CD4-positive, alpha-beta T cell treated with Interleukin-4 for 4 hours (primary cell): ENCODE data around the gene SLX1A.
A peak's percentile ranks its signal among the peaks of the same experiment; 100 is the strongest.
"Not testable (repeated sequence)": the region's sequence is repeated elsewhere in the genome, so short reads cannot be mapped to it uniquely, and the experiment has no call there.

Source experiments
- DNase-seq: peaks from one replicate; pipeline ENCODE4 v3.0.0-alpha.2; 2020

Gene SLX1A

DNA sequence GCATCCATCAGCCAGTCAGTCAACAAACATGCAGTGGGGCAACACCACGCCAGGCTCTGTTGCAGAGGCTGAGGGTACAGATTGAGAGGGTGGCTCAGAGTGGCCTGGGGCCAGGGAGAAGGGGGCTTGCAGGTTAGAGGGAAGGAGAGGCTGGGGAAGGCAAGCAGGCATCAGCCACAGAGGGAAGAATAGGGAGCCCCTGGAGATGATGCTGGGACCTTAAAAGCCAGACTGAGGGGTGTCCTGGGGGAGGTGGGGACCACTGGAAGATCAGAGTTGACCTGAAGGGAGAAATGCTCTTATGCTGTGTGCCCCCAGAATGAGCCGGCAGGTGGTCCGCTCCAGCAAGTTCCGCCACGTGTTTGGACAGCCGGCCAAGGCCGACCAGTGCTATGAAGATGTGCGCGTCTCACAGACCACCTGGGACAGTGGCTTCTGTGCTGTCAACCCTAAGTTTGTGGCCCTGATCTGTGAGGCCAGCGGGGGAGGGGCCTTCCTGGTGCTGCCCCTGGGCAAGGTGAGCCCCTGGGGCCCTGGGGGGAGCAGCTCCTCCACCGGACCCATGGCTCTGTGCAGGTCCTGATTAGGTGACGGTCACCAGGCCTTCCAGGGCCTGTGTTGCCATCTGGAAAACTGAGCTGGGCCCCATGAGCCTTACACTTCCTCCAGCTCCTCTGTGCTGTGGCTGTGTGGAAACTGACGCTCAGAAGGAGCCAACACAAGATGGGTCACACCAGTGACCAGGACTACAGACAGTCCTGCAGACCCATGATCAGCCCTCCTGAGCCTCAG, 8.6 kb upstream of the SLX1A start:
- DNase-seq: peak; percentile 19

DNA sequence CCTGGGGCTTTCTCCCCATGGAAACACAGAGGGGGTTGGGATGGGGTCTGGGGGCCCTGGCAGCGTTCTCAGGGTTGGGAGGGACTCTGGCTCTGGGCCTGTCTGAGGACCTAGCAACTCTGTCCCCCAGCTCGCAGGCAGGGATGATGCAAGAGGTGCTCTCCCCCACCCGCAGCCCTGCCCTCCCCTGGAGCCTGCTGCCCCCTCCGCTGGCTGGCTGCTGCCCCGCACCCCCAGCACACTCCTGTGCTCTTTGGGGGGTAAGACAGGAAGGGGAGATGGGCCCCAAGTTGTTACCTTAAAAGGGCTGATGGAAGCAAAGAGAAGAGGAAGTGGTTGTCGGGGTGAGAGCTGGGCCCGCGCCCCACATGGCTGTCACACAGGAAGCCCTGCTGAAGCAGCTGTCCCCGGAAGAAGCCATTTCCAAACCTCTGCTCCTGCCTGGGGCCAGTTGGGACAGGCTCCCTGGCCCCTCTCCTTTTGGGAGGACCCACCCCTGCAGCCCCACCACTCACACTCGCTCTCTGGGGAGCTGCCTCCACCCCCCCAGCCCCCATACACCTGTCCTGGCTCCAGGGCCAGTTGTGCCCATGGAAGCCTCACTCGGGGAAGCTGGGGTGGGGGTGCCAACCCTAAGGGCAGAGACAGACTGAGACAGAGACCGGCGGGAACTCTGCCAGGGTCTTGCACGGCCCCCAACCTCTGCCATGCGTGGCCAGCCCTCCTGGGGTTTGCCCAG, 7.8 kb upstream of the SLX1A start:
- DNase-seq: peak; percentile 92

DNA sequence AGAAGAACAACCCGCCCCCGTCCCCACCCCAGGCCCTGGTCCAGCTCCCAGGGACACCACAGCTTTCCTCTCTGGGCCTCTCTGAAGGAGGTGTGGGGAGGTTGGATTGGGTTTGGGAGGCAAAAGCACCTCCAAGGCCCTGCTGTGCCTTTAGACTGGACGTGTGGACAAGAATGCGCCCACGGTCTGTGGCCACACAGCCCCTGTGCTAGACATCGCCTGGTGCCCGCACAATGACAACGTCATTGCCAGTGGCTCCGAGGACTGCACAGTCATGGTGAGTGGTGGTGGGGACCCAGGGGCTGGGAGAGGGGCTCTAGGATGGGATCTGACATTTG, 7.3 kb upstream of the SLX1A start:
- DNase-seq: no peak

DNA sequence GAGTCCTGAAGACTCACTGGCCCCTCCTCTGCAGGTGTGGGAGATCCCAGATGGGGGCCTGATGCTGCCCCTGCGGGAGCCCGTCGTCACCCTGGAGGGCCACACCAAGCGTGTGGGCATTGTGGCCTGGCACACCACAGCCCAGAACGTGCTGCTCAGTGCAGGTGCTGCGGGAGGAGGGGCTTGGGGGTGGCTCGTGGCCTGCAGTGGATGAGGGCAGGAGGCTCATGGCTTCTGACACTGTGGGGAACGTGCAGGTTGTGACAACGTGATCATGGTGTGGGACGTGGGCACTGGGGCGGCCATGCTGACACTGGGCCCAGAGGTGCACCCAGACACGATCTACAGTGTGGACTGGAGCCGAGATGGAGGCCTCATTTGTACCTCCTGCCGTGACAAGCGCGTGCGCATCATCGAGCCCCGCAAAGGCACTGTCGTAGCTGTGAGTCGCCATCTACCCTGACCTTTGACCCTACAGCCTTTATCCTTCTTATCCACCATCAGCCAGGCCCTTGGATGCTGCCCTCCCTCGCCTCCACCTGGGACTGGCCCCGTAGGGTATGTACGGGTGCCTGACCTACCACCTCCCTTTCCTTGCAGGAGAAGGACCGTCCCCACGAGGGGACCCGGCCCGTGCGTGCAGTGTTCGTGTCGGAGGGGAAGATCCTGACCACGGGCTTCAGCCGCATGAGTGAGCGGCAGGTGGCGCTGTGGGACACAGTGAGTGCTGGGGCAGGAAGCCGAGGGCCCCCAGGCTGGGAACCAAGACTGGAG, 6.7 kb upstream of the SLX1A start:
- DNase-seq: peak; percentile 81

DNA sequence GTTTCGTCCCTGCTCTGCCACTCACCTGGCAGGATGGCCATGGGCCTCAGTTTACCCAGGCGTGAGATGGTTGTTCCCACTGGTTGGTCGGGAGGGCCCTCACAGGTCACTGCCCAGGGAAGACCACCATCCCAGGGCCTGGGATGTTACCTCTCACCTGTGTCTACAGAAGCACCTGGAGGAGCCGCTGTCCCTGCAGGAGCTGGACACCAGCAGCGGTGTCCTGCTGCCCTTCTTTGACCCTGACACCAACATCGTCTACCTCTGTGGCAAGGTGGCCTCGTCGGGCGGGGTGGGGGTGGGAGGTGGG, 6.2 kb upstream of the SLX1A start:
- no peak for DNase-seq

DNA sequence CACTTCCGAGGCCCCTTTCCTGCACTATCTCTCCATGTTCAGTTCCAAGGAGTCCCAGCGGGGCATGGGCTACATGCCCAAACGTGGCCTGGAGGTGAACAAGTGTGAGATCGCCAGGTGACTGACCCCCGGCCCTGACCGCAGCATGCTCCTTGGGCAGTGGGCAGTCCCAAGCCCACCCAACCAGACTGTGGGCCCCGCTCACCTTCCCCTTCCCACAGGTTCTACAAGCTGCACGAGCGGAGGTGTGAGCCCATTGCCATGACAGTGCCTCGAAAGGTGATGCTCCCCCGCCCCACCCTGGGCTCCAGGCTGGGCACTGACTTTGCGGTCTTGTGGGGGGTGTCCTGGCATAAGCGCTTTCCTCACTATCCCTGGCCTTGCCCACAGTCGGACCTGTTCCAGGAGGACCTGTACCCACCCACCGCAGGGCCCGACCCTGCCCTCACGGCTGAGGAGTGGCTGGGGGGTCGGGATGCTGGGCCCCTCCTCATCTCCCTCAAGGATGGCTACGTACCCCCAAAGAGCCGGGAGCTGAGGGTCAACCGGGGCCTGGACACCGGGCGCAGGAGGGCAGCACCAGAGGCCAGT, 5.6 kb upstream of the SLX1A start:
- DNase-seq: no peak

DNA sequence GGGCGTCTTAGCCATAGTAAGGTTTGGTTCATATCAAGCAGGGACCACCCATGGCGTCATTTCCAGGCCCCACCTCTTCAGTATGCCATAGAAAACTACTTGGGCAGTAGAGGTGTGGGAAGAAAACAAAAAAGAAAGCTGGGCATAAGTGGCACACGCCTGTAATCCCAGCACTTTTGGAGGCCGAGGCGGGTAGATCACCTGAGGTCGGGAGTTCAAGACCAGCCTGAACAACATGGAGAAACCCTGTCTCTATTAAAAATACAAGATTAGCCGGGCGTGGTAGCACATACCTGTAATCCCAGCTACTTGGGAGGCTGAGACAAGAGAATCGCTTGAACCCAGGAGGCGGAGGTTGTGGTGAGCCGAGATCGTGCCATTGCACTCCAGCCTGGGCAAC, 2.5 kb upstream of the SLX1A start:
- DNase-seq: not testable (repeated sequence)

DNA sequence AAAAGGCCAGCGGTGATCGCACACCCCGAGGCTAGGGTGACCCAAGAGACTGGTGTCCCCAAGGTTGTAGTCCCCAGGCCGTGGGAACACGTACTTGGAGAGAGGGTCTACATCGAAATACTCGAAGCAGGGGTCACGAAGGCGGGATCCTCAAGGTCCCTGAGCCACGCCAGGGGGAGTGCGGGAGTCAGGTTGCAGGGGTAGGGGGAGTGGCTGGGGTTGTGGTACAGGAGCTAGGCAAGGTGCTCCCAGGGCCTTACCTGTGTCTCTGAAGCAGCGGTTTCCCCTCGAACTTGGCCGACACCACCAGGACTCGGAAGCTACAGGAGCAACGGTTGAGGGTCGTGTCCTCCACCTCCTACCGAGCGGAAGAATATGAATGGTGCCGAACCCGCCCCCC, 577 bp upstream of the SLX1A start:
- not testable (repeated sequence) for DNase-seq

DNA sequence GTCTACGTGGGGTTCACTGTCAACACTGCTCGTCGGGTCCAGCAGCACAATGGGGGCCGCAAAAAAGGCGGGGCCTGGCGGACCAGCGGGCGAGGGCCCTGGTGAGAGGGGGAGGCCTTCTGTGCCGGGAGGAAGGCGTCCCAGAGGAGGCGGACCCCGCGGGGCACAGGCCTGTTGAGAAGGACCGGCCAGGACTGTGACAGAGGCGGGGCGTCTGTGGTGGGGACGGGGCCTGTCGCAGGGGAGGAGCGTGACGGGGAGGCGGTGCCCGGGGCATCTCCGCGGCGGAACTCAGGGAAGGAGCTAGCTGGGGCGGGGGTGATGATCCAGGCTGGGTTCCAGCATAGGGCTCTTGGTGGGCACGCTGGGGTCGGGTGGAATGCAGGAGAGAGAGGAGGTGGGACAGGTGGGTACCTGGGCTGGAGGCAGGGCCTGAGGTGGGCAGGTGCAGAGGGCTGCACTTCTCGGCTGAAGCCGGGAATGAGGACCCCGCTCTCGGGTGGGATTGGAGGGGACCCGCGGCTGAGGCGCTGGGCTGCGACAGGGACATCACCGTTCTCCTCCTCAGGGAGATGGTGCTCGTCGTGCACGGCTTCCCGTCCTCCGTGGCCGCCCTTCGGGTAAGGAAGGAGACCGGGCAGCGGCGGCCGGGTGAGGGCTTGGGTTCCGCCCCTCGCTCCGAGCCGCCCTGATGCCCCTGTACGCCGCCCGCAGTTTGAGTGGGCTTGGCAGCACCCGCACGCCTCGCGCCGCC, 674 bp downstream of the SLX1A start:
- not testable (repeated sequence) for DNase-seq

DNA sequence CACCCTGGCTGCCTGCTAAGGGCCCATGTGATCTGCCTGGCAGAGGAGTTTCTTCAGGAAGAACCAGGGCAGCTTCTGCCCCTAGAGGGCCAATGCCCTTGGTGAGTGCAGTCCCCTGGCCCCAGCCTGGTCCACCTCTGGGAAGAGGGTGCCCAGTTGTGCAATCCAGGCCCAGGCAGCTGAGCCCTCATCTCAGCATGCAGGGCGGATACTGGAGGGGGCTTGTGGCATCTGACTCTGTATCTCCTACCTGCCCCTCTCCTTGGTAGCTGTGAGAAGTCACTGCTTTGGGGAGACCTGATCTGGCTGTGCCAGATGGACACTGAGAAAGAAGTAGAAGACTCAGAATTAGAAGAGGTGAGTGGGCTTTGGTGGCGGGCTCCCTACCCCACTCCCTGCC, 3.3 kb downstream of the SLX1A start:
- DNase-seq: not testable (repeated sequence)

DNA sequence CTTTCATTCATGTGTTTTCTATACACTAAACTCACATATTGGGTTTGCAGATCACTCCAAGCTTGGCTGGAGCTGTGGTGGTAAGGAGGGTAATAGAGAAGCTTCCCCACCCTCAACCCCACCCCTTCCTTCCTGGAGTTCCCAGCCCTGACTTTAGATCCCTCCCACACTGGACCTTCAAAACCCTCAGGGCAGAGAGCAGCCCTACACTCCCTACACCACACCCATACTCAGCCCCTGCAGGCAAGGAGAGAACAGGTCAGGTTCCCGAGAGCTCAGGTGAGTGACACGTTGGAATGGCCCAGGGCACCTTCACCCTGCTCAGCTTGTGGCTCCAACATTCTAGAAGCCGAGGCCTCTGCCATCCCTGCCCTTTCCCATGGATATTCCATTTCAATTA, 5.4 kb downstream of the SLX1A start, which contains the start of gene SULT1A3:
Gene SULT1A3, plus strand, starts transcription at position 207 of the 400 bp plus-strand sequence. CDS start 1,474 bp downstream, outside the sequence.
- not testable (repeated sequence) for DNase-seq

DNA sequence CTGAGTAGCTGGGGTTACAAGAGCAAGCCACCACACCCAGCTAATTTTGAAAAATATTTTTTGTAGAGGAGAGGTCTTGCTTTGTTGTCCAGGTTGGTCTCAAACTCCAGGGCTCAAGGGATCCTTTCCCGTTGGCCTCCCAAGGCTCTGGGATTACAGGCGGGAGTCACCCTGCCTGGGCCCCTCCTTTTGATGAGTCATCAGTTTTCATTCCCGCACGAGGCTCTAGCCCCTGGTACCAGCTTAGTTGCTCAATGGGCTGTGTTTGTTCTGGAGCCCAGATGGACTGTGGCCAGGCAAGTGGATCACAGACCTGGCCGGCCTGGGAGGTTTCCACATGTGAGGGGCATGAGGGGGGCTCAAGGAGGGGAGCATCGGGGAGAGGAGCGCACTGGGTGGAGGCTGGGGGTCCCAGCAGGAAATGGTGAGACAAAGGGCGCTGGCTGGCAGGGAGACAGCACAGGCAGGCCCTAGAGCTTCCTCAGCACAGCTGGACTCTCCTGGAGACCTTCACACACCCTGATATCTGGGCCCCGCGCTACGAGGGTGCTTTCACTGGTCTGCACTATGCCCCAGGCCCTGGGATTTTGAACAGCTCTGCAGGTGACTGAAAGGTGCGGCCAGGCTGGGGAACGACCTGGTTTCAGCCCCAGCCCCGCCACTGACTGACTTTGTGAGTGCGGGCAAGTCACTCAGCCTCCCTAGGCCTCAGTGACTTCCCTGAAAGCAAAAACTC, 6.1 kb downstream of the SLX1A start:
- not testable (repeated sequence) for DNase-seq

DNA sequence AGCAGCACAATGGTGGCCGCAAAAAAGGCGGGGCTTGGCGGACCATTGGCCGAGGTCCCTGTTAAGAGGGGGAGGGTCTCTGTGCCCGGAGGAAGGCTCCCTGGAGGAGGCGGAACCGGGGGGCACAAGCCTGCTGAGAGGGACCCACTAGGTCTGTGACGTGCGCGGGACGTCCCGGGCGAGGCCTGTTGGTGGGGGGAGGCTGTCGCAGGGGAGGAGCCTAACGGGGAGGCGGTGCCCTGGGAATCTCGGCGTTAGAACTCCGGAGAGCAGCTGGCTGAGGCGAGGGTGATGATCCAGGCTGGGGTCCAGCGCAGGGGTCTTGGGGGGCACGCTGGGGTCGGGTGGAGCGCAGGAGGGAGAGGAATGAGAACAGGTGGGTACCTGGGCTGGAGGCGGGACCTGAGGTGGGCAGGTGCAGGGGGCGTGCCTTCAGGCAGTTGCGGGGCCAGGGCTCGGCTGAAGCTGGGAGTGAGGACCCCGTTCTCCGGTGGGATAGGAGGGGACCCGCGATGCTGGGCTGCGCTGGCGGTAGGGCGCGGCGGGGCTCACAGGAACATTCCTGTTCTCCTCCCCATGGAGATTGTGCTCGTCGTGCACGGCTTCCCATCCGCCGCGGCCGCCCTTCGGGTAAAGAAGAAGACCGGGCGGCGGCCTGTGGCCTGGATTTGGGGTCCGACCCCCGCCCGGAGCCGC, 12.0 kb downstream of the SLX1A start:
- not testable (repeated sequence) for DNase-seq

DNA sequence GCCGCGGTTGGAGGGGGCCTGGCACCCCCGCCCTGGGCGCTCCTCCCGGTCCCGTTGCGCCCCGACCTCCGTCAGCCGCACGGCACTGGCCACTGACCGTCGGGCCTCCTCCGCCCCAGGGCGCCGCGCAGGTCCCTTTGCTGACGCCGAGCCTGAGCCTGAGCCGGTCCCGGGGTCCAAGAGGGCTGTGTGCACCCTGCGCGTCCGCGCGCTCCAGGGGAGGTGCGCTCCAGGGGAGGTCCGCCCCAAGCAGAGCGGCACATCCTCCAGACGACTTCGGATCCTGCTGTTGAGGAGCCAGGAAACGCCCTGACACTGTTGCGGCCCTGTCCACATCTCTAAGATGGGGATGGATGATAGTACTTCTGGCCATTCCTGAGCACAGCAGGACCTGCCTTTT, 12.6 kb downstream of the SLX1A start:
- DNase-seq: not testable (repeated sequence)

DNA sequence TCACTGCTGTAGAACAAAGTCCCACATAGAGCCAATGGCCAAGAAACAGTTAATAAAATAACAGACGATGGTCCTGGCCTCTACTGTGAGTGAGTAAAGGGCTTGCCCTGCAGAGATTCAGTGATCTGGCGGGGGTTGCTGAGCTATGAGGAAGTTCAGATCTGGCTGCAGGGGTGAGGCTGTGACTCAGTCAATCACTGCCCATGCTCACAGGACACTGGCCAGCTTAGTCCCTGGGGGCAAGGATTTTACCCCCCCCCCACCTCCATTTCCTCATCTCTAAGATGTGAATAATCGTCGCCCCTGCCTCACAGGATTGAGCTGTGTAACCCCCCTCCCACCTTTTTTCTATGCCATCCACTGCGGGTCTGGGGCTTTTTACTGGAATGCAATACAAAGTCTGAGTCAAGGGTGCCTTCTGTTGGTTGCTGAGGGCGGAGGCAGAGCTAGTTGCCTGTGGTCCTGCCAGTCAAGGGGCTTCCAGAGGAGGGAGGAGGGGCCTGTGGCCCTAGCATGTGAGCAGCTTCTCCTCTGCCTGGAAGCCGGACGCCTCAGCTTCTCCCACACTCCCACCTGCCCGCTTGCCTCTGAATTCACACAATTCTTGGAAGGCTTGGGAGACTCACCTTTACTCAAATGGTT, 13.5 kb downstream of the SLX1A start:
- not testable (repeated sequence) for DNase-seq

DNA sequence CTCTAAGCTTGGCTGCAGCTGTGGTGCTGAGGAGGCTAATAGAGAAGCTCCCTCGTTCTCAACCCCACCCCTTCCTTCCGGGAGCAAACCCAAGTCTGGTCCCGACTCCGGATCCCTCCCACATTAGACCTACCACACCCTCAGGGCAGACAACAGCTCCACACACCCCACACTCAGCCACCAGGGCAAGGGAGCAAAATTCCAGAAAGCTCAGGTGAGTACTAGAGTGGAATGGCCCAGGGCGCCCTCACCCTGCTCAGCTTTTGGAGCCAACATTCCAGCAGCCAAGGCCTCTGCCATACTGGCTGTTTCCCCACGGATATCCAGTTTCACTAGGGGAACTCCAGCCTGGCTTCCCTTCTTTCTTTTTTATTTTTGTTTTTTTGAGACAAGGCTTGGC, 15.4 kb downstream of the SLX1A start:
- DNase-seq: not testable (repeated sequence)

DNA sequence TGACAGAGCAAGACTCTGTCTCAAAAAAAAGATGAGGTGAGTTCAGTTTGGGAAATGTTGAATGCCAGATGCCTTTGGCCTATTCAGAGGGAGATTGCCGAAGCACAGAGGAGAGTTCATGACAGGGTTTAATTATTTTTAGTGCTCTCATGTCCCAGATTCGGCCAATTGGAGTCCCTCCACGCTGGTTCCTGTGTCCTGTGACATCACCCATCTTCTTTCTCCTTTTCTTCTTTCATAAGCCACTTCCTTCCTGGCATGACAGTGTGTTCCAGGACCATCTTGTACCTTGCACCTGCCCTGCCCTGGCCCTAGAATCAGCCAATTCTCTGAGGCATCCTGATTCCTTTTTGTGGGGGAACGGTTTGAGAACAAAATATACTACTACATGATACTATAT, 17.7 kb downstream of the SLX1A start:
- DNase-seq: not testable (repeated sequence)

DNA sequence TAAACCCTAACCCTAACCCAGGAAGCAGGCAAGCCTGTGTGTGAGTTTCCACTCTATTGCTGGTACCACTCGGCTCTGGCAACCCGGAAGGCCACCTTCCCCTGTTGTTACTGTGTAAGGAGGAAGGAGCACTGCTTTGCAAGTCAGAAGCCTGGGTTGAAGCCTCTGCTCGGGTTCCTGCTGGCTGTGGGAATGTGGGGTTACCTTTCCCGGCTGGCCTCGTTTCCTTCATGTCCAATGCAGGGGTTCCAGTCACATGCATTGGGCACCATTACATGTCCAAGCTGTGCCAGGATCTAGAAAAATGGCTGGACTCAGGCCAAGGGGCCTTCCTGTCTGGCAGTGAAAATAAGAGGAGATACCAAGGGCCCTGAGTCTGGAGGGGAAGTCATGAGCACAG, 23.4 kb downstream of the SLX1A start:
- not testable (repeated sequence) for DNase-seq
